ENCODE data around the gene SUPT20HL1. TPM values are rescaled to one million over a fixed set of nuclear protein-coding genes. Genes with fewer than 3 reads are reported as not detected.

The SUPT20HL1 gene
- not detected in 2 replicates for total RNA-seq

DNA sequence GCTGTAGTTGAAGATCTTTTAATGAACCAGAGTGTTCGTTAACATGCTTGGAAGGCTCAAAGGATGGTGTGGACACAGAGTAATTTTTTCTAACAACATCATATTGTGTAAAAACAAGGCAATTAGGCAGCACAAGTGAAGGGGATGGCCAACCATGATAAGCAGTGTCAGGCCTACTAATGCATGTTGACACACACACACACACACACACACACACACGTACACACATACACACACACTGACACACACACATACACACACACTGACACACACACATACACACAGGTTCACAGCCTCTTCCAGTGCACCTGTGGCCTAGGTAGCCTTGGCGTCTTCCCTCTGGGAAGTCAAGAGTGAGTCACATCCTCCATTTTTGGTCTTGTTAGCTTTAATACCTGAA, at the start of gene SUPT20HL1:
TSS of gene SUPT20HL1 (plus strand) at position 368 of the 400 bp plus-strand sequence. CDS start 2,122 bp downstream, outside the sequence.

GRCh38 chrX:24314019-24314635, 46.3 kb upstream of the SUPT20HL1 start, which contains the start of gene SUPT20HL2:
SUPT20HL2 (minus strand) TSS chrX:24314069; CDS start chrX:24313315, 754 bp downstream.

Other genes starting within 250 kb of the SUPT20HL1 start
- gene ZFX, start 210.9 kb upstream of the SUPT20HL1 start, total RNA-seq, result 25.0 and 31.1 TPM in 2 replicates
- gene SUPT20HL2, start 46.6 kb upstream of the SUPT20HL1 start, total RNA-seq, result not detected in 2 replicates
- gene PDK3, start 104.6 kb downstream of the SUPT20HL1 start, total RNA-seq, result 7.6 and 10.3 TPM in 2 replicates